LHCN-M2 (cell line): Measurements from ENCODE around the gene CRYGN. TPM values are rescaled to one million over a fixed set of nuclear protein-coding genes. Genes with fewer than 3 reads are reported as not detected.

ENCODE experiments used
- DNase-seq: peaks from one replicate; pipeline ENCODE4 v3.0.0-alpha.2; 2012; ENCODE audit warnings: low read depth
- total RNA-seq: library from RNA; depleted of rRNA; stranded (reverse); fragments of >200 nt; gene quantifications from 2 replicates; pipeline ENCODE4 v1.2.3, GENCODE V29; 2014; rRNA removed

CRYGN gene
- total RNA-seq, 1 experiment from 2014 or later, result not detected

GRCh38 chr7:151380199-151381097, 59.5 kb downstream of the CRYGN start:
- DNase-seq, result no peak

- no peak for DNase-seq
Measured at GRCh38 chr7:151379534-151380198, 60.3 kb downstream of the CRYGN start.

- no peak for DNase-seq
Measured at GRCh38 chr7:151379193-151379520, 60.8 kb downstream of the CRYGN start.

Other genes with a start within 250 kb of the CRYGN start
- not detected in 2 replicates for gene H2BK1, start 229.7 kb downstream of the CRYGN start, total RNA-seq
- gene ABCF2, start 212.9 kb downstream of the CRYGN start, total RNA-seq, result 111 and 115 TPM in 2 replicates
- gene CHPF2, start 207.7 kb downstream of the CRYGN start, total RNA-seq, result 123 and 133 TPM in 2 replicates
- 150 and 161 TPM in 2 replicates for gene SMARCD3, start 191.4 kb downstream of the CRYGN start, total RNA-seq
- gene NUB1, start 98.3 kb downstream of the CRYGN start, total RNA-seq, result 60.8 and 67.4 TPM in 2 replicates
- 1.3 TPM in 1 of 2 replicates, not detected in the other for gene WDR86, start 30.1 kb downstream of the CRYGN start, total RNA-seq
- gene RHEB, start 79.8 kb upstream of the CRYGN start, total RNA-seq, result 138 and 145 TPM in 2 replicates